ENCODE measurements around the gene FRMD1.

FRMD1 gene

DNA sequence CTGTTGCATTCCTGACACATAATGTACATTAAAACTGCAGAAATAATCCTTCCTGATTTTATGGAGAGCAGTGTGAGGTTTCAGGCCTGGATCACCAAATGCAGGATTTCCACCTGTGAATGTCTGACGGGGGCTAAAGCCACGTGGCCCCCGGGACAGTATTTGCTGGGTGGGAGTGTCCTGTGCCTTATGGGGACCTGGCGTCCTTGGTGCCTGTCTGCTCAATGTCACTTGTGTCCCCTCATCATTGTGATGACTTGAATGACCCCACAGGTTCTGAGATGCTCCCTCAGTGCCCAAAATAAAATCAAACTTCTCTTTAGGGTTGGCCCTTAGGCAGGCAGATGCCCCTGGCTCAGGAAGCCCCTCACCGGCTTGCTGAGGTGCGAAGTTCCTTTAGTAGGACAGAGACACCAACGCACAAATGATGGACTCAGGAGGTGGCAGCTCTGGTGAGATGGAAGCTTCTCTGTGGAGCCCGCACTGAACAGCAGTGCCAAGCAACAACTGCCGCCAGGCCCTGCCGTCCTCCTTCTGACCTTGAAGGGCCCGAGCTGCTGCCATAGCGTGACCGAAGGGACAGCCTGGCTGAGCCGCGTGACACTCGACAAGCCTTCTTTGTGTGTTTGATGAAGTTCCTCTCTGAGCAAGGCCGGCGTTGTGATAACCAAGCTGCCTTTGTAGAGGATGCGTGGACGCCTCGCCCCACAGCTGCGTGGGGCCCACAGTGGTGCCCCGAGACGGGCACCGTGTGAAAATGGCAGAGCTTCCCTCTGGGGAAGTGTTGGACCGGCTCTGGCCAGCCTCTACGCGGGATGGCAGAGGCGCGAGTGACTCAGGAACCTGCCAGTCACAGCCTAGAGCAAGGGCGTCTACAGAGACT, 30.9 kb downstream of the FRMD1 start:
- no peak for TF ChIP-seq TEAD4 (IDR thresholded peaks at IDR 0.05)
- TF ChIP-seq CEBPB (IDR thresholded peaks at IDR 0.05): no peak
- no peak for TF ChIP-seq TCF12 (IDR thresholded peaks at IDR 0.05; ENCODE audit: low read depth)
- no peak for TF ChIP-seq EP300 (IDR thresholded peaks at IDR 0.05; ENCODE audit: borderline replicate concordance)
- TF ChIP-seq TAF1 (IDR thresholded peaks at IDR 0.05; ENCODE audit: low read depth): no peak
- TF ChIP-seq, protein P1, sequence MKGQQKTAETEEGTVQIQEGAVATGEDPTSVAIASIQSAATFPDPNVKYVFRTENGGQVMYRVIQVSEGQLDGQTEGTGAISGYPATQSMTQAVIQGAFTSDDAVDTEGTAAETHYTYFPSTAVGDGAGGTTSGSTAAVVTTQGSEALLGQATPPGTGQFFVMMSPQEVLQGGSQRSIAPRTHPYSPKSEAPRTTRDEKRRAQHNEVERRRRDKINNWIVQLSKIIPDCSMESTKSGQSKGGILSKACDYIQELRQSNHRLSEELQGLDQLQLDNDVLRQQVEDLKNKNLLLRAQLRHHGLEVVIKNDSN (IDR thresholded peaks at IDR 0.05): no peak
- no peak for TF ChIP-seq ZBTB7A (IDR thresholded peaks at IDR 0.05; ENCODE audit: low read depth)
- TF ChIP-seq EGR1 (IDR thresholded peaks at IDR 0.05): no peak
- TF ChIP-seq FOXM1 (IDR thresholded peaks at IDR 0.05; ENCODE audit: borderline replicate concordance, low read depth): no peak
- TF ChIP-seq RAD21 (IDR thresholded peaks at IDR 0.05; ENCODE audit: low read depth): no peak
- TF ChIP-seq, protein P2, sequence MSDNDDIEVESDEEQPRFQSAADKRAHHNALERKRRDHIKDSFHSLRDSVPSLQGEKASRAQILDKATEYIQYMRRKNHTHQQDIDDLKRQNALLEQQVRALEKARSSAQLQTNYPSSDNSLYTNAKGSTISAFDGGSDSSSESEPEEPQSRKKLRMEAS (IDR thresholded peaks at IDR 0.05): no peak
- no peak for TF ChIP-seq YY1 (IDR thresholded peaks at IDR 0.05; ENCODE audit: low read depth)
- TF ChIP-seq, protein P3, sequence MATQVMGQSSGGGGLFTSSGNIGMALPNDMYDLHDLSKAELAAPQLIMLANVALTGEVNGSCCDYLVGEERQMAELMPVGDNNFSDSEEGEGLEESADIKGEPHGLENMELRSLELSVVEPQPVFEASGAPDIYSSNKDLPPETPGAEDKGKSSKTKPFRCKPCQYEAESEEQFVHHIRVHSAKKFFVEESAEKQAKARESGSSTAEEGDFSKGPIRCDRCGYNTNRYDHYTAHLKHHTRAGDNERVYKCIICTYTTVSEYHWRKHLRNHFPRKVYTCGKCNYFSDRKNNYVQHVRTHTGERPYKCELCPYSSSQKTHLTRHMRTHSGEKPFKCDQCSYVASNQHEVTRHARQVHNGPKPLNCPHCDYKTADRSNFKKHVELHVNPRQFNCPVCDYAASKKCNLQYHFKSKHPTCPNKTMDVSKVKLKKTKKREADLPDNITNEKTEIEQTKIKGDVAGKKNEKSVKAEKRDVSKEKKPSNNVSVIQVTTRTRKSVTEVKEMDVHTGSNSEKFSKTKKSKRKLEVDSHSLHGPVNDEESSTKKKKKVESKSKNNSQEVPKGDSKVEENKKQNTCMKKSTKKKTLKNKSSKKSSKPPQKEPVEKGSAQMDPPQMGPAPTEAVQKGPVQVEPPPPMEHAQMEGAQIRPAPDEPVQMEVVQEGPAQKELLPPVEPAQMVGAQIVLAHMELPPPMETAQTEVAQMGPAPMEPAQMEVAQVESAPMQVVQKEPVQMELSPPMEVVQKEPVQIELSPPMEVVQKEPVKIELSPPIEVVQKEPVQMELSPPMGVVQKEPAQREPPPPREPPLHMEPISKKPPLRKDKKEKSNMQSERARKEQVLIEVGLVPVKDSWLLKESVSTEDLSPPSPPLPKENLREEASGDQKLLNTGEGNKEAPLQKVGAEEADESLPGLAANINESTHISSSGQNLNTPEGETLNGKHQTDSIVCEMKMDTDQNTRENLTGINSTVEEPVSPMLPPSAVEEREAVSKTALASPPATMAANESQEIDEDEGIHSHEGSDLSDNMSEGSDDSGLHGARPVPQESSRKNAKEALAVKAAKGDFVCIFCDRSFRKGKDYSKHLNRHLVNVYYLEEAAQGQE (IDR thresholded peaks at IDR 0.05; ENCODE audit: low read depth): no peak
- no peak for TF ChIP-seq NFIC (IDR thresholded peaks at IDR 0.05)
- no peak for TF ChIP-seq CREB1 (IDR thresholded peaks at IDR 0.05; ENCODE audit: low read depth)

DNA sequence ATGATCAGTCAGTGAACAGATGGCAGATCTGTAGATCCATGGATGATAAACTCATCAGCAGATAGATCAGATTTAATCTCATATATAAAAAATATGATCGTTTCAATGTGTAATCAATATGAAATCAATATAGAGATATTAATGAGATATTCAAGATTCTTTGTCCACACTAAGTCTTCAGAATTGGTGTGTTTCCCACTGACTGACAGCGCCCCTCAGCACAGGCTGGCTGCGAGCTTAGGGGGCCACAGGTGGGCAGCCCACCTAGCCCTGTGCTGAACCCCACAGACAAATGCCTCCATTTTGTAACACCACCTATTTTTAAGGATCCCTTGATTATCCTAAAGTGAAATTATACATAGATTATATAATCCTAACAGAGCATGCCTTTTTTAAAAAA, 32.3 kb downstream of the FRMD1 start:
- TF ChIP-seq NFIC (IDR thresholded peaks at IDR 0.05) (no peak), CREB1 (IDR thresholded peaks at IDR 0.05; ENCODE audit: low read depth) (no peak)

DNA sequence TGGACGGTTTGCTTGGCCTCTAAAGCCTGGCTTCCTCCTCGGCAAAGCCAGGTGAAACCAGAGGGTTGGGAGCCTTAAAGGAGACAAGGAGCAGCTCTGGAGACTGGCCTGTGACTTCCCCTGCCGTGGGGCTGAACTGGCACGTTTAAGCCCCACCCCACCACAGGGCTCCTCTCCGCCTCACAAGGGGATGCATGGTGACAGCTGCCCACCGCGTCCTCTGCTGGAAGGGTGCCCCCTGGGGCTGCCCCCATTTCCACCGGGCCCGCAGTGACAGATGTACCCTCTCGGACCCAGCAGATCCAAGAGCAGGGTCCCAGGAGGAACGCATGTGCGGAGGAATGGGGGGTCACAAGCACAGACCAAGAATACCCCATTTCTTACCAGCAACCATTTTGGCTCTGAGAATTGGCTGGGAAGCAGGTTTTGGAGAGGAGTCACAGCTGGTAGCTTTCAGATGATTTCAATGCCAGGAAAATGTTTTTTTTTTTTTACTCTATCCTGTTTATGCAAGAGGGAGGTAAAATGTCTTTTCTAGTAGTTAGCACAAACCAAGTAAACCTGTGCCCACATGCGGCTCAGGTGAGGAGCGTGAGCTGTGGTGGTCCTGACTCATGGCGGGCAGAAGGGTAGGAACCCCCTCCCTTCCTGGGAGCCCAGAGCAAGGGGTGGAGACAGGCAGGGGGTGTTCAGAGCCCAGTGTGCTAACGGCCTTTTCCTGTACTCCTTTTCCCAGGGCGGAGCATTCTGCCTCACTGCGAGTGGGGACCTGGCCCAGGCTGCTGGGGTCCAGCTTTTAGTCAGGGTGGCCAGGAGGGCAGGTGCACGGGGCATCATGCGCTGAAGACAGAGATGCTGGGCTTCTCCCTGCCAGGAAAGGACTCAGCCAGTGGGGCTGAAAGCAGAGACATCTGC, 33.0 kb downstream of the FRMD1 start:
- TF ChIP-seq TAF1 (IDR thresholded peaks at IDR 0.05; ENCODE audit: low read depth) (no peak), TEAD4 (IDR thresholded peaks at IDR 0.05) (no peak), EGR1 (IDR thresholded peaks at IDR 0.05) (no peak), TCF12 (IDR thresholded peaks at IDR 0.05; ENCODE audit: low read depth) (no peak), YY1 (IDR thresholded peaks at IDR 0.05; ENCODE audit: low read depth) (no peak), ZBTB7A (IDR thresholded peaks at IDR 0.05; ENCODE audit: low read depth) (no peak)
- TF ChIP-seq, protein P1 (IDR thresholded peaks at IDR 0.05): no peak
- TF ChIP-seq, protein P2 (IDR thresholded peaks at IDR 0.05): no peak

DNA sequence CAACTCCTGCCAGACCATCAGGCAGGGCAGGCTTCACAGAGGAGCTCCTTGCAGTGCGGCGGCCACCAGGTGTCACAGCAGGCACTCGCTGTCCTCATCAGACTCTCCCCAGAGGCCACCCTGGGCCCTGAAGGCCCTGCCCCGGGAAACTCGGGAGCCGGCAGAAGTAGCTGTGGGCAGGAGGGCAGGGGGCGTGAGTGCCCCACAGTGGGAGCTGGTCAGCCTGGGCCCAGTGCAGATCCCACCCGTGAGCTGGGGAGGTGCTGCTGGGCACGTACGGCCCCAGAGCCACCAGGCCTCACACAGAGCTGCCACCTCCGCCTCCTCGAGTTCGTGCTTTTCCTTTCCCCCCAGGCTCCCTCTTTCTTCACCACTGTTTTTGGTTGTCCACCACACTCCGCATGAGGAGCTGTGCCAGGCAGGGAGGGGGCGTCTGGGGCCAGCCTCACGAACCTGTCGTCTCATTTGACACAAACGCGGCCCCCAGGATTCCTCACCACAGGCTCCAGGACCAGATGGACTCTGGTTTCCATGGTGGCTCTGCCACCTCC, 33.8 kb downstream of the FRMD1 start:
- TF ChIP-seq CEBPB (IDR thresholded peaks at IDR 0.05) (no peak), NFIC (IDR thresholded peaks at IDR 0.05) (no peak), YY1 (IDR thresholded peaks at IDR 0.05; ENCODE audit: low read depth) (no peak), TAF1 (IDR thresholded peaks at IDR 0.05; ENCODE audit: low read depth) (no peak)

DNA sequence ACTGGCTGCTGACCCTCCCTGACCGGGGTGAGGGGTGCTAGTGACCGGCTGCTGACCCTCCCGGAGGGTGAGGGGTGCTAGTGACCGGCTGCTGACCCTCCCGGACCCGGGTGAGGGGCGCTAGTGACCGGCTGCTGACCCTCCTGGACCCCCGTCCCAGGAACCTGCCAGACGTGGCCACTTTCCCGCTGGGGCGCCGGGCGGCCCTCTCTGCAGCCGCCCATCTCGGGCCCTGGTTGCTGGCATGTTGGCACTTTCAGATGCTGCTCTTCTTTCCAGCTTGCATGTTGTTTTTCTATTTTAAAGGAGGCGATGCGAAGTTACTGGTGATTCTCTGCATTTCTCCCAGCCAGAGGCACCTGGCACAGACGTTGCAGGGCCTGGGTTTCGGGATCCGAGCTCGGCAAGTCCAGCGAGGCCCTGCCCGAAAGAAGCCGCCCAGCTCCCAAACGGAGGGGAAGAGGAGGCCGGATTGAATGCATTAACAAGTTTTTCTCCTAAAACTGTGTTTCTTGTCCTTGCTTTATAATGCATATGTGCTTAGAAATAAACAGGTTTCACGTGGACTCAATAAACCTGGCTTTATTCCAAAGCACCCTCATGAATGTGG, 34.4 kb downstream of the FRMD1 start:
- TF ChIP-seq CEBPB (IDR thresholded peaks at IDR 0.05) (no peak), FOXM1 (IDR thresholded peaks at IDR 0.05; ENCODE audit: borderline replicate concordance, low read depth) (no peak), EGR1 (IDR thresholded peaks at IDR 0.05) (no peak), TAF1 (IDR thresholded peaks at IDR 0.05; ENCODE audit: low read depth) (no peak)

DNA sequence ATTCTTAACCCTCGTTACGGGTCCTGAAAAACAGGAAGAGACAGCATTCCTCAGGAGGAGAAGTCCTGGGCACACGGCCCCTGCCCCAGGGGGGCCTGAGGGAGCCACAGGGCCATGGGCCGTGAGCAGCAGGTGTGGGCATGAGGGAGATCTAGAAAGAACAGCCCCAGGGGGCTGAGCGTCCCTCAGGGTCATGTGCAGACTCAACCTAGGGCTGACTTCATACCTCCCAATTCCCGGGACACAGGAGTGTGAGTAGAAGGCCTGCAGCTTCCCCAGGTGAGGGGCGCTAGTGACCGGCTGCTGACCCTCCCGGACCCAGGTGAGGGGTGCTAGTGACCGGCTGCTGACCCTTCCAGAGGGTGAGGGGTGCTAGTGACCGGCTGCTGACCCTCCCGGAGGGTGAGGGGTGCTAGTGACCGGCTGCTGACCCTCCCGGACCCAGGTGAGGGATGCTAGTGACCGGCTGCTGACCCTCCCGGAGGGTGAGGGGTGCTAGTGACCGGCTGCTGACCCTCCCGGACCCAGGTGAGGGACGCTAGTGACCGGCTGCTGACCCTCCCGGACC, 35.1 kb downstream of the FRMD1 start:
- TF ChIP-seq TAF1 (IDR thresholded peaks at IDR 0.05; ENCODE audit: low read depth) (no peak), FOXM1 (IDR thresholded peaks at IDR 0.05; ENCODE audit: borderline replicate concordance, low read depth) (no peak), ZBTB7A (IDR thresholded peaks at IDR 0.05; ENCODE audit: low read depth) (no peak), TCF12 (IDR thresholded peaks at IDR 0.05; ENCODE audit: low read depth) (no peak), CREB1 (IDR thresholded peaks at IDR 0.05; ENCODE audit: low read depth) (no peak), EP300 (IDR thresholded peaks at IDR 0.05; ENCODE audit: borderline replicate concordance) (no peak), RAD21 (IDR thresholded peaks at IDR 0.05; ENCODE audit: low read depth) (no peak), EGR1 (IDR thresholded peaks at IDR 0.05) (no peak), CEBPB (IDR thresholded peaks at IDR 0.05) (no peak)
- TF ChIP-seq, protein P1 (IDR thresholded peaks at IDR 0.05): no peak
- TF ChIP-seq, protein P3 (IDR thresholded peaks at IDR 0.05; ENCODE audit: low read depth): no peak

Measured in Ishikawa (cell line).